GM18907 (cell line): ENCODE data around the gene PHACTR3.

Experiments
- ATAC-seq: cut with Tn5 transposase; IDR thresholded peaks from one replicate; pipeline ENCODE4 v1.9.1; 2021; ENCODE audit warnings: mild to moderate bottlenecking, moderate library complexity; ENCODE audit not compliant: unreplicated experiment

The PHACTR3 gene

GRCh38 chr20:59588236-59588855 is 16.0 kb upstream of the PHACTR3 start:
- ATAC-seq = no peak

- no peak for ATAC-seq
Measured at GRCh38 chr20:59589086-59589684, 15.2 kb upstream of the PHACTR3 start.

- no peak for ATAC-seq
Measured at GRCh38 chr20:59591061-59591460, 13.3 kb upstream of the PHACTR3 start.

- ATAC-seq = no peak
Measured at GRCh38 chr20:59596690-59597089, 7.7 kb upstream of the PHACTR3 start.

- ATAC-seq = no peak
Measured at GRCh38 chr20:59597240-59597639, 7.1 kb upstream of the PHACTR3 start.

GRCh38 chr20:59598625-59599310 is 5.6 kb upstream of the PHACTR3 start:
- no peak for ATAC-seq

- ATAC-seq = no peak
Measured at GRCh38 chr20:59599941-59600340, 4.4 kb upstream of the PHACTR3 start.

GRCh38 chr20:59600472-59600871 is 3.9 kb upstream of the PHACTR3 start:
- ATAC-seq = no peak

- ATAC-seq = no peak
Measured at GRCh38 chr20:59602546-59603080, 1.7 kb upstream of the PHACTR3 start.

GRCh38 chr20:59603176-59603575 is 1.2 kb upstream of the PHACTR3 start:
- ATAC-seq = no peak

- no peak for ATAC-seq
Measured at GRCh38 chr20:59604741-59605600, 631 bp downstream of the PHACTR3 start.

- ATAC-seq = no peak
Measured at GRCh38 chr20:59605601-59606364, 1.4 kb downstream of the PHACTR3 start.

- no peak for ATAC-seq
Measured at GRCh38 chr20:59606566-59606965, 2.2 kb downstream of the PHACTR3 start.

GRCh38 chr20:59608396-59608795 is 4.1 kb downstream of the PHACTR3 start:
- no peak for ATAC-seq

GRCh38 chr20:59608871-59609270 is 4.5 kb downstream of the PHACTR3 start:
- no peak for ATAC-seq

- ATAC-seq = no peak
Measured at GRCh38 chr20:59611286-59611685, 6.9 kb downstream of the PHACTR3 start.

- no peak for ATAC-seq
Measured at GRCh38 chr20:59613861-59614260, 9.5 kb downstream of the PHACTR3 start.

GRCh38 chr20:59614714-59615113 is 10.4 kb downstream of the PHACTR3 start:
- ATAC-seq = no peak

- ATAC-seq = no peak
Measured at GRCh38 chr20:59616306-59616705, 12.0 kb downstream of the PHACTR3 start.

GRCh38 chr20:59617221-59617620 is 12.9 kb downstream of the PHACTR3 start:
- no peak for ATAC-seq
